Stimulated activated CD4-positive, alpha-beta T cell treated with anti-CD3 and anti-CD28 coated beads, Interleukin-4, amount 100 ng/mL, for 48 hours (primary cell): ENCODE results near the gene PTCH1.

ENCODE experiments used
- DNase-seq, 2 donors: peaks; one replicate each; pipeline ENCODE4 v3.0.0-alpha.2; 2020; ENCODE audit warnings: low read depth in 2 of 2

The PTCH1 gene

DNA sequence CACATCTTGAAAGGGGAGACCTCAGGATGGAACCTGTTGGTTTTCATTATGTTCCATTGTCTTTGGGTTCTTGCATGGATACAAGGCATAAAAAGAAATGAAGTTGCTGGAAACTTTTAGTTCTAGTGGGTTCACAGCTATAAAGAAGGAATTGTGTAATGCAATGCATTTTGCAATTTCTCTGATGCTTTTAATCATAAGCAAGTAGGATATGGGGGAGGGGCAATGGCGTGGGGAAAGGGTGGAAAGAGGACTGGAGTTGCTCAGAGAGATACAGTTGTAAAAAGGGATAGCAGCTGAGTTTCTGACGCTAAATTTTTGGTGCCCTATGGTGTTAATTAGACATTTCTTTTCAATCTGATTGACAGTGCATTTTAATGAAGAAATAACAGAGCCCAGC, 110.7 kb downstream of the PTCH1 start:
- DNase-seq, result no peak

DNA sequence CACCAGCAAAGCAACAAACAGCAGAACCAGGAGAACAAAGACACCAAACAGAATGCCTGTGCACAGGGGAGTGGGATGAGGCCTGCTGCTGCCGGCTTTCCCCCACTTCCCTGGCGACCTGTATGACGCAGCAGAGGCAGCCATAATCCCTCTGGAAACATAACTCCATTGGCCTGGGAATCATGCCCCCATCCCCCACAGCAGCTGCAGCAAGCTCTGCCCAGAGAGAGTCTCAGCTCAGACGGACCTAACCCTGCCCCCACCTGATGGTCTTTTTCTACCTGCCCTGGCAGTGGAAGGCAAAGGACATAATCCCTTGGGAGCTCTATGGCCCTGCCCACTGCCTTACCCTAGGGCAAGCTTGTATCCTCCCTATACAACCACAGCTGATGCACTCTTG, 117.5 kb downstream of the PTCH1 start:
- no peak for DNase-seq
